H1 (cell line): Measurements from ENCODE around the gene UBE2E1. TPM values are rescaled to one million over a fixed set of nuclear protein-coding genes. Genes with fewer than 3 reads are reported as not detected.

Experiments
- CBX5 ChIP-seq: fragments of 300-800, 300-1000 bp; sonication (generic); IDR thresholded peaks from 2 replicates; pipeline ENCODE4 v1.7.1; 2016; ENCODE audit warnings: antibody characterized with exemption, low read length, low read depth
- CEBPB ChIP-seq: IDR thresholded peaks from 2 replicates; pipeline ENCODE4 v1.6.1; 2012; ENCODE audit warnings: low read depth, low read length
- CREB1 ChIP-seq: IDR thresholded peaks from 2 replicates; pipeline ENCODE4 v1.6.1; 2012; ENCODE audit warnings: inconsistent platforms
- EZH2 ChIP-seq: fragments of 200-600 bp; sonication (generic); IDR thresholded peaks from 2 replicates; pipeline ENCODE4 v1.7.1; 2012; ENCODE audit warnings: low read depth, mild to moderate bottlenecking, moderate library complexity, low read length, inconsistent platforms; ENCODE audit not compliant: severe bottlenecking
- FOSL1 ChIP-seq: IDR thresholded peaks from 2 replicates; pipeline ENCODE4 v1.6.1; 2011; ENCODE audit warnings: mild to moderate bottlenecking, low read depth, low read length, moderate library complexity; ENCODE audit not compliant: insufficient read depth
- JUND ChIP-seq: IDR thresholded peaks from 2 replicates; pipeline ENCODE4 v1.6.1; 2011; ENCODE audit warnings: mild to moderate bottlenecking, improper control_type of control experiment, low read length
- NANOG ChIP-seq: IDR thresholded peaks from 2 replicates; pipeline ENCODE4 v1.6.1; 2011; ENCODE audit warnings: low read length, low read depth, mild to moderate bottlenecking, inconsistent platforms; ENCODE audit not compliant: insufficient read depth, poor library complexity, severe bottlenecking
- PHF8 ChIP-seq: fragments of 200-600 bp; sonication (generic); conservative IDR thresholded peaks from 2 replicates; pipeline ENCODE4 v1.7.1; 2012; ENCODE audit warnings: low read depth, mild to moderate bottlenecking, inconsistent platforms, low read length, moderate library complexity
- POLR2A ChIP-seq, 2 experiments: IDR thresholded peaks; 1 replicate in 1 of 2; 2 replicates in 1 of 2; pipeline ENCODE4 v1.6.1; 2011; ENCODE audit warnings: low read depth in 2 of 2, low read length in 2 of 2, mild to moderate bottlenecking in 2 of 2; ENCODE audit errors: control extremely low read depth in 1 of 2
- TAF7 ChIP-seq: optimal IDR thresholded peaks from 2 replicates; pipeline ENCODE3; 2011; ENCODE audit warnings: low read depth, mild to moderate bottlenecking, inconsistent platforms, low read length, moderate library complexity, borderline replicate concordance
- TCF12 ChIP-seq: IDR thresholded peaks from 2 replicates; pipeline ENCODE4 v1.6.1; 2011; ENCODE audit warnings: low read depth, mild to moderate bottlenecking, low read length
- polyA plus RNA-seq, 7 experiments: library from polyadenylated mRNA; depleted of rRNA in 3 of 7; stranded (reverse) in 5 of 7; unstranded in 2 of 7; fragments of >200 nt in 5 of 7; fragments of 200-250 nt in 2 of 7; gene quantifications; 1 replicate in 5 of 7; 2 replicates in 1 of 7; 4 replicates in 1 of 7; pipeline versions ENCODE4 v1.2.1 to v1.2.3, GENCODE V29; 2011 to 2013; ENCODE audit warnings: missing spikeins in 2 of 7, mixed read lengths in 2 of 7
- total RNA-seq: library from RNA; stranded (reverse); fragmentation: NEBNext Ultra II Directional; extraction: Animal tissue kit (Norgen Biotek cat#: 25700); gene quantifications from 2 replicates; pipeline ENCODE4 v1.2.1, GENCODE V29; 2021
- TF ChIP-seq, protein P1 (sequence below): fragments of 300-600 bp; sonication (generic); IDR thresholded peaks from 2 replicates; pipeline ENCODE4 v1.7.1; 2012; ENCODE audit warnings: low read length, moderate library complexity, mild to moderate bottlenecking, inconsistent platforms; ENCODE audit not compliant: insufficient replicate concordance

The UBE2E1 gene
- total and polyA plus RNA-seq, 2 of the 8 experiments (the other 6 are each of a cell fraction or from before 2014, with no cell fraction given), result 109 to 141 TPM

GRCh38 chr3:23877329-23877980 lies 71.7 kb downstream of the UBE2E1 start (continued):
- TF ChIP-seq, protein P1, sequence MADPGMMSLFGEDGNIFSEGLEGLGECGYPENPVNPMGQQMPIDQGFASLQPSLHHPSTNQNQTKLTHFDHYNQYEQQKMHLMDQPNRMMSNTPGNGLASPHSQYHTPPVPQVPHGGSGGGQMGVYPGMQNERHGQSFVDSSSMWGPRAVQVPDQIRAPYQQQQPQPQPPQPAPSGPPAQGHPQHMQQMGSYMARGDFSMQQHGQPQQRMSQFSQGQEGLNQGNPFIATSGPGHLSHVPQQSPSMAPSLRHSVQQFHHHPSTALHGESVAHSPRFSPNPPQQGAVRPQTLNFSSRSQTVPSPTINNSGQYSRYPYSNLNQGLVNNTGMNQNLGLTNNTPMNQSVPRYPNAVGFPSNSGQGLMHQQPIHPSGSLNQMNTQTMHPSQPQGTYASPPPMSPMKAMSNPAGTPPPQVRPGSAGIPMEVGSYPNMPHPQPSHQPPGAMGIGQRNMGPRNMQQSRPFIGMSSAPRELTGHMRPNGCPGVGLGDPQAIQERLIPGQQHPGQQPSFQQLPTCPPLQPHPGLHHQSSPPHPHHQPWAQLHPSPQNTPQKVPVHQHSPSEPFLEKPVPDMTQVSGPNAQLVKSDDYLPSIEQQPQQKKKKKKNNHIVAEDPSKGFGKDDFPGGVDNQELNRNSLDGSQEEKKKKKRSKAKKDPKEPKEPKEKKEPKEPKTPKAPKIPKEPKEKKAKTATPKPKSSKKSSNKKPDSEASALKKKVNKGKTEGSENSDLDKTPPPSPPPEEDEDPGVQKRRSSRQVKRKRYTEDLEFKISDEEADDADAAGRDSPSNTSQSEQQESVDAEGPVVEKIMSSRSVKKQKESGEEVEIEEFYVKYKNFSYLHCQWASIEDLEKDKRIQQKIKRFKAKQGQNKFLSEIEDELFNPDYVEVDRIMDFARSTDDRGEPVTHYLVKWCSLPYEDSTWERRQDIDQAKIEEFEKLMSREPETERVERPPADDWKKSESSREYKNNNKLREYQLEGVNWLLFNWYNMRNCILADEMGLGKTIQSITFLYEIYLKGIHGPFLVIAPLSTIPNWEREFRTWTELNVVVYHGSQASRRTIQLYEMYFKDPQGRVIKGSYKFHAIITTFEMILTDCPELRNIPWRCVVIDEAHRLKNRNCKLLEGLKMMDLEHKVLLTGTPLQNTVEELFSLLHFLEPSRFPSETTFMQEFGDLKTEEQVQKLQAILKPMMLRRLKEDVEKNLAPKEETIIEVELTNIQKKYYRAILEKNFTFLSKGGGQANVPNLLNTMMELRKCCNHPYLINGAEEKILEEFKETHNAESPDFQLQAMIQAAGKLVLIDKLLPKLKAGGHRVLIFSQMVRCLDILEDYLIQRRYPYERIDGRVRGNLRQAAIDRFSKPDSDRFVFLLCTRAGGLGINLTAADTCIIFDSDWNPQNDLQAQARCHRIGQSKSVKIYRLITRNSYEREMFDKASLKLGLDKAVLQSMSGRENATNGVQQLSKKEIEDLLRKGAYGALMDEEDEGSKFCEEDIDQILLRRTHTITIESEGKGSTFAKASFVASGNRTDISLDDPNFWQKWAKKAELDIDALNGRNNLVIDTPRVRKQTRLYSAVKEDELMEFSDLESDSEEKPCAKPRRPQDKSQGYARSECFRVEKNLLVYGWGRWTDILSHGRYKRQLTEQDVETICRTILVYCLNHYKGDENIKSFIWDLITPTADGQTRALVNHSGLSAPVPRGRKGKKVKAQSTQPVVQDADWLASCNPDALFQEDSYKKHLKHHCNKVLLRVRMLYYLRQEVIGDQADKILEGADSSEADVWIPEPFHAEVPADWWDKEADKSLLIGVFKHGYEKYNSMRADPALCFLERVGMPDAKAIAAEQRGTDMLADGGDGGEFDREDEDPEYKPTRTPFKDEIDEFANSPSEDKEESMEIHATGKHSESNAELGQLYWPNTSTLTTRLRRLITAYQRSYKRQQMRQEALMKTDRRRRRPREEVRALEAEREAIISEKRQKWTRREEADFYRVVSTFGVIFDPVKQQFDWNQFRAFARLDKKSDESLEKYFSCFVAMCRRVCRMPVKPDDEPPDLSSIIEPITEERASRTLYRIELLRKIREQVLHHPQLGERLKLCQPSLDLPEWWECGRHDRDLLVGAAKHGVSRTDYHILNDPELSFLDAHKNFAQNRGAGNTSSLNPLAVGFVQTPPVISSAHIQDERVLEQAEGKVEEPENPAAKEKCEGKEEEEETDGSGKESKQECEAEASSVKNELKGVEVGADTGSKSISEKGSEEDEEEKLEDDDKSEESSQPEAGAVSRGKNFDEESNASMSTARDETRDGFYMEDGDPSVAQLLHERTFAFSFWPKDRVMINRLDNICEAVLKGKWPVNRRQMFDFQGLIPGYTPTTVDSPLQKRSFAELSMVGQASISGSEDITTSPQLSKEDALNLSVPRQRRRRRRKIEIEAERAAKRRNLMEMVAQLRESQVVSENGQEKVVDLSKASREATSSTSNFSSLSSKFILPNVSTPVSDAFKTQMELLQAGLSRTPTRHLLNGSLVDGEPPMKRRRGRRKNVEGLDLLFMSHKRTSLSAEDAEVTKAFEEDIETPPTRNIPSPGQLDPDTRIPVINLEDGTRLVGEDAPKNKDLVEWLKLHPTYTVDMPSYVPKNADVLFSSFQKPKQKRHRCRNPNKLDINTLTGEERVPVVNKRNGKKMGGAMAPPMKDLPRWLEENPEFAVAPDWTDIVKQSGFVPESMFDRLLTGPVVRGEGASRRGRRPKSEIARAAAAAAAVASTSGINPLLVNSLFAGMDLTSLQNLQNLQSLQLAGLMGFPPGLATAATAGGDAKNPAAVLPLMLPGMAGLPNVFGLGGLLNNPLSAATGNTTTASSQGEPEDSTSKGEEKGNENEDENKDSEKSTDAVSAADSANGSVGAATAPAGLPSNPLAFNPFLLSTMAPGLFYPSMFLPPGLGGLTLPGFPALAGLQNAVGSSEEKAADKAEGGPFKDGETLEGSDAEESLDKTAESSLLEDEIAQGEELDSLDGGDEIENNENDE, result no peak
- no peak for TF ChIP-seq FOSL1
- TF ChIP-seq TCF12, result no peak
- TF ChIP-seq CBX5, result no peak
- TF ChIP-seq CREB1, result no peak
- TF ChIP-seq JUND, result no peak
- TF ChIP-seq TAF7, result no peak
- TF ChIP-seq POLR2A (IDR thresholded peaks at IDR 0.05; ENCODE audit: control extremely low read depth in 1 of 2, low read depth in 2 of 2, low read length in 2 of 2), result no peak
- TF ChIP-seq NANOG, result no peak
- no peak for TF ChIP-seq PHF8
- no peak for TF ChIP-seq EZH2
- TF ChIP-seq CEBPB, result no peak
